ENCODE measurements around the gene PHLDB3.

Gene PHLDB3

DNA sequence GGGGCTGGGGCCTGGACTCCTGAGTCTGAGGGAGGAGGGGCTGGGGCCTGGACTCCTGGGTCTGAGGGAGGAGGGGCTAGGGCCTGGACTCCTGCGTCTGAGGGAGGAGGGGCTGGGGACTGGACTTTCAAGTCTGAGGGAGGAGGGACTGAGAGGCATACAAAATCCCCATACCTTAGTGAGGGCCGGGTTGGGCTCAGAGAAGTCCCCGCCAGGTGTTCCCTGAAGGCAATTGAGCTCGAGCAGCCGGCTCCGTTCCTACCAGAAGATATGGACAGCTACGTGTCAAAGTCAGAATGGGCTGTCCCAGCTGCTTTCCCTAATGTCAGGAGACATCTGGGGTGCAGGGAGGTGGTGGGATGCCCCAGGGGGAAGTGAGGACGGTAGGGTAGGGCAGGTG lies 9.5 kb downstream of the PHLDB3 start:
- no peak for TF ChIP-seq CTCF (IDR thresholded peaks at IDR 0.05; ENCODE audit: control insufficient read depth, extremely low read depth, insufficient read depth)
- no peak for DNase-seq (ENCODE audit: low read depth)

GRCh38 chr19:43490759-43491158 lies 13.8 kb downstream of the PHLDB3 start:
- no peak for TF ChIP-seq CTCF (IDR thresholded peaks at IDR 0.05; ENCODE audit: control insufficient read depth, extremely low read depth, insufficient read depth)
- DNase-seq (ENCODE audit: low read depth), result no peak
- H3K4me3 ChIP-seq (ENCODE audit: low read depth, low read length), result no peak overlapping the region

More for the DNA sequence above, 9.5 kb downstream of the PHLDB3 start:
- H3K4me3 ChIP-seq (ENCODE audit: low read depth, low read length), result no peak overlapping the region

DNA sequence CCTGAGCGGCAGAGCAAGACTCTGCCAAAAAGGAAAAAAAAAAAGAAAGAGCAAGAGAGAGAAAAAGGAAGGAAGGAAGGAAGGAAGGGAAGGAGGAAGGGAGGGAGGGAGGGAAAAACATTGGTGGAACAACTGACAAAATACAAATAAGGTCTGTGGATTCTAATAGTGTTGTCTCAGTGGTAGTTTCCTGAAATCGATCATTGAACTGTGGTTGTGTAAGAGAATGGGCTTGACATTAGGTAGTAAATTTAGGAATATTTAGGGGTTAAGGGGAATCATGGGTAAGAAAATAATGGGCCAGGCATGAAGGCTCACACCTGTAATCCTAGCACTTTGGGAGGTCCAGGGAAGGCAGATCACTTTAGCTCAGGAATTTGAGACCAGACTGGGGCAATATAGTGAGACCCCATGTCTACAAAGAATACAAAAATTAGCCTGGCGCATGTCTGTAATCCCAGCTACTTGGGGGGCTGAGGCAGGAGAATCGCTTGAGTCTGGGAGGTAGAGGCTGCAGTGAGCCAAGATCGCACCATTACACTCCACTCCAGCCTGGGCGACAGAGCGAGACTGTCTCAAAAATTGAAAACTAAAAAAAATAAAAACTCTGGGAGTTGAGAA lies 14.5 kb downstream of the PHLDB3 start:
- no peak for TF ChIP-seq CTCF (IDR thresholded peaks at IDR 0.05; ENCODE audit: control insufficient read depth, extremely low read depth, insufficient read depth)
- DNase-seq (ENCODE audit: low read depth), result no peak
- H3K4me3 ChIP-seq (ENCODE audit: low read depth, low read length), result no peak overlapping the region

- H3K4me3 ChIP-seq (ENCODE audit: low read depth, low read length), result no peak overlapping the region
- no peak for TF ChIP-seq CTCF (IDR thresholded peaks at IDR 0.05; ENCODE audit: control insufficient read depth, extremely low read depth, insufficient read depth)
- DNase-seq (ENCODE audit: low read depth), result no peak
Observed at GRCh38 chr19:43489310-43489709, 15.2 kb downstream of the PHLDB3 start.

DNA sequence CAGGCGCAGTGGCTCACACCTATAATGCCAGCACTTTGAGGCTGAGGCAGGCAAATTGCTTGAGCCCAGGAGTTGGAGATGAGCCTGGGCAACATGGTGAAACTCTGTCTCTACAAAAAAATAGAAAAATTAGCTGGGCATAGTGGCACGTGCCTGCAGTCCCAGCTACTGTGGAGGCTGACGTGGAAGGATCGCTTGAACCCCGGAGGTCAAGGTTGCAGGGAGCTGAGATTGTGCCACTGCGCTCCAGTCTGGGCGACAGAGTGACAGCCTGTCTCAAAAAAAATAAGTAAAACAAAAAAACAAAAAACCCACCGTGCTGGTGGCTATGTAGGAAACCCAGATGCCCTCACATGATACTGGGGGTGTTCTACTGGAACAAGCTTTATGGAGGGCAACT lies 16.4 kb downstream of the PHLDB3 start:
- DNase-seq (ENCODE audit: low read depth), result no peak
- H3K4me3 ChIP-seq (ENCODE audit: low read depth, low read length), result no peak overlapping the region
- TF ChIP-seq CTCF (IDR thresholded peaks at IDR 0.05; ENCODE audit: control insufficient read depth, extremely low read depth, insufficient read depth), result no peak

GRCh38 chr19:43486412-43486811 lies 18.1 kb downstream of the PHLDB3 start:
- DNase-seq (ENCODE audit: low read depth), result no peak
- no peak overlapping the region for H3K4me3 ChIP-seq (ENCODE audit: low read depth, low read length)
- TF ChIP-seq CTCF (IDR thresholded peaks at IDR 0.05; ENCODE audit: control insufficient read depth, extremely low read depth, insufficient read depth), result no peak

DNA sequence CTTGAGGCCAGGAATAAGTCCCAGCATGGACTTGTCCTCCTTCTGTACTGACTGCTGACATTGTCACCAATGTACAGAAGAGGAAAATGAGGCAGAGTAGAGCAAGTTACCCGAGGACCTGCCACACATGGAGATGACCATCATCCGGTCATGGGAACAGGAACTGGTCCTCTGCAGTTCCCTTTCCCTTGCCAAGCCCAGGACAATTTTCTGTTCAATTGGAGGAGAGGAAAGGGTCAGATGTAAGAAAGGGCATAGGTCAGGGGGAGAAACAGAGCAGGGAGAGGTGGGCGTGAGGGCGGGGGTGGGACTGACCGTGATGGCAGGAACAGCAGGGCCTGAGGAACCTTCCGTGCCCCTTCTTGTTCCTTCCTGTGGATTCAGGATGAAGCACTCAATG lies 18.6 kb downstream of the PHLDB3 start:
- no peak for TF ChIP-seq CTCF (IDR thresholded peaks at IDR 0.05; ENCODE audit: control insufficient read depth, extremely low read depth, insufficient read depth)
- no peak for DNase-seq (ENCODE audit: low read depth)
- H3K4me3 ChIP-seq (ENCODE audit: low read depth, low read length), result no peak overlapping the region
